Thymus (tissue), 11 donors: ENCODE data around the gene TNRC6A. TPM values are rescaled to one million over a fixed set of nuclear protein-coding genes. Genes with fewer than 3 reads are reported as not detected.
"Not testable (repeated sequence)": the region's sequence is repeated elsewhere in the genome, so short reads cannot be mapped to it uniquely, and the experiment has no call there.

Experiments
- DNase-seq, 9 donors: peaks; one replicate each; pipeline ENCODE4 v3.0.0-alpha.2; 2013; ENCODE audit warnings: low spot score in 9 of 9, low read depth in 6 of 9, missing footprints in 1 of 9
- H3K27ac ChIP-seq, 2 donors: one replicate each; pipeline ENCODE4 v1.5.1; 2013; ENCODE audit warnings: control low read depth in 1 of 2, low read depth in 1 of 2, low read length in 1 of 2, mild to moderate bottlenecking in 1 of 2, moderate library complexity in 1 of 2
- H3K27me3 ChIP-seq, 2 donors: one replicate each; pipeline ENCODE4 v1.5.1; 2013; ENCODE audit warnings: low read length in 1 of 2; ENCODE audit not compliant: control insufficient read depth in 2 of 2, insufficient read depth in 1 of 2
- H3K36me3 ChIP-seq, 2 donors: one replicate each; pipeline ENCODE4 v1.5.1; 2013; ENCODE audit warnings: low read length in 1 of 2, mild to moderate bottlenecking in 1 of 2, moderate library complexity in 1 of 2; ENCODE audit not compliant: control insufficient read depth in 2 of 2, insufficient read depth in 2 of 2
- H3K4me1 ChIP-seq, 2 donors: one replicate each; pipeline ENCODE4 v1.5.1; 2013; ENCODE audit warnings: low read length in 2 of 2; ENCODE audit not compliant: control insufficient read depth in 2 of 2, insufficient read depth in 2 of 2
- H3K4me3 ChIP-seq, 2 donors: one replicate each; pipeline ENCODE4 v1.5.1; 2013; ENCODE audit warnings: low read length in 2 of 2, control low read depth in 1 of 2, mild to moderate bottlenecking in 1 of 2
- H3K9me3 ChIP-seq, 2 donors: one replicate each; pipeline ENCODE4 v1.5.1; 2013; ENCODE audit warnings: low read length in 1 of 2, mild to moderate bottlenecking in 1 of 2; ENCODE audit not compliant: control insufficient read depth in 2 of 2, insufficient read depth in 1 of 2
- WGBS: extraction: QIAGEN DNeasy Blood & Tissue Kit; methylation state at CpG from one replicate; pipeline ENCODE4 v1.1.7; 2013; 5-methylcytosine and 5-hydroxymethylcytosine counted together
- polyA plus RNA-seq: library from polyadenylated mRNA; stranded (reverse); fragments of 200-250 nt; gene quantifications from one replicate; pipeline ENCODE4 v1.2.3, GENCODE V29; 2013
- total RNA-seq: library from RNA; stranded (reverse); fragments of 120-200 nt; gene quantifications from one replicate; pipeline ENCODE4 v1.2.4, GENCODE V29; 2013
- donor health status: healthy.

The TNRC6A gene
- total and polyA plus RNA-seq, 2 donors: 15.4 to 16.3 TPM

DNA sequence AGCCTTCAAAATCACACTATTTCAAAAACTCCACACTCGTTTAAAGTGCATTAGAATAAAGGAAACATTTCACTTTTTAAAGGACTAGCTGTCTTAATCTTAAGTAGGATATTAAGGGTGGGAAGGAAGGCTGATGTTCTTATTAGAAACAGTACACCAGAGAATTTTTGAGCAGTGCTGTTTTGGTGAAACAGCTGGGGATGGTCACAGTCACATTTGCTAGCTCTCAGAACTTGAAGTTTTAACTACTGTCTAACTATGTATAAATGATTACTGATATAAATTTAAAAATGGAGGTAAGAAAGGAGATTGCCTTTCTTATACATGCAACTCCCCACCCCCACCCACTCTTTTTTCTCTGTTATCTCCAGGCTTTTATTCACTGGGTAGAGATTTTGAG, 77.8 kb downstream of the TNRC6A start:
- H3K36me3 ChIP-seq: peaks cover 70 to 72% of the 10 kb centered on the region in 2 donors
- H3K27me3 ChIP-seq: no peaks in the 10 kb centered on the region
- H3K4me3 ChIP-seq: no peak overlapping the region
- no peaks in the 10 kb centered on the region for H3K4me1 ChIP-seq
- no peak overlapping the region for H3K27ac ChIP-seq
- no peaks in the 10 kb centered on the region for H3K9me3 ChIP-seq
- DNase-seq: no peak
- 89% methylated on average over 1 of the region's 1 CpG for WGBS

DNA sequence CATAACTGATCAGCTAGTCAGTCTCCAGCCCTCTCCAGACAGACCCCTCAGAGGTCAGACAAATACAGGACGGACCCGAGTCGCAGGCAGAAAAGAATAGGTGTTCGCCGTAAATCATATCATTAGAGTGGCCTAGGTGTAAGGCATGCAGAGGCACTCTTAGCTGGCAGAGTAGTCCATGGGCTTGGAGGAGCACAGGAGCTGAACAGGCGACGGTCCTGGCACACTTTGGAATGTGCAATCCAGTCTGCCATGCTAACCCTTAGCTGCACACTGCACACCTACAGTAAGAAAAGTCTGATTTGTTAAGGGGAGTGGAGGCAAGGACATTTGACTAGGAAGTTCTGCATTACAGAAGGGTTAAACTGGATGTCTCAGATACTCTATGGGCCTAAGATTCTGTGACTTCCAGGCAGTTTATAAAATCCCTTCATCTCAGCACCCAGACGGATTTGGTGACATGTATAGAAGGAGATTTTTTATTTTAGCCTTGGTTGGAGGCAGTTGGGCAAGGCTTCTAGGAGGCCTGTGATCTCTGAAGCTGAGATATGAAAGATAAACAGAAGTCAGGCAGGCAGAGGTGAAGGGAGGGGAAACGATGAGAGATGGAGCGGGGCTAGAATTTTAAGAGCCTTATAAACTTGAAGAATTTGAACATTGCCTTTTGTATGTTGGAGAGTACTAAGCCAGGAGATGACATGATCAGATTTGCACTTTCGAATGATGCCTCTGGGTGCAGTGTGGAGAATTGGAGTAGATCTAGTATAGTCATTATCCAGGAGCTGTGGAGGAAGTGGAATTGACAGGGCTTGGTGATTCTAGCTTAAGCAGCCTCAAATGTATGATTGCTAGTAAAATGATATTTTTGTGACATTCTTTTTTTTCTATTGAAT, 81.7 kb downstream of the TNRC6A start:
- no peak overlapping the region for H3K4me3 ChIP-seq
- H3K27me3 ChIP-seq: no peaks in the 10 kb centered on the region
- WGBS: 97% methylated on average over 11 of the region's 11 CpGs
- no peak for DNase-seq
- H3K27ac ChIP-seq: no peak overlapping the region
- no peaks in the 10 kb centered on the region for H3K4me1 ChIP-seq
- peaks cover 66 to 69% of the 10 kb centered on the region in 2 donors for H3K36me3 ChIP-seq
- H3K9me3 ChIP-seq: no peaks in the 10 kb centered on the region

DNA sequence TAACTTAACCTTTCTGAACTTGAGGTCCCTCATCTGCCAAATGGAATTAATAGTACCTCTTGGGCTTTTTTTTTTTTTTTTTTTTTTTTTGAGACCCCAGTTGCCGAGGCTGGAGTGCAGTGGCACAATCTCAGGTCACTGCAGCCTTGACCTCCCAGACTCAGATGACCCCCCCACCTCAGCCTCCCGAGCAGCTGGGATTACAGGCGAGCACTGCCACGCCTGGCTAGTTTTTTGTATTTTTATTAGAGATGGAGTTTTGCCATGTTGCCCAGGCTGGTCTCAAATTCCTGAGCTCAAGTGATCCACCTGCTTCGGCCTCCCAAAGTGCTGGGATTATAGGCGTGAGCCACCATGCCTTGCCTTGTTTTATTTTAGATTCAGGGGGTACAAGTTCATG, 83.4 kb downstream of the TNRC6A start:
- peaks cover 62 to 68% of the 10 kb centered on the region in 2 donors for H3K36me3 ChIP-seq
- not testable (repeated sequence) for DNase-seq, H3K4me3 ChIP-seq, H3K4me1 ChIP-seq, H3K27ac ChIP-seq, H3K27me3 ChIP-seq, H3K9me3 ChIP-seq
- WGBS: 96% methylated on average over 6 of the region's 6 CpGs

DNA sequence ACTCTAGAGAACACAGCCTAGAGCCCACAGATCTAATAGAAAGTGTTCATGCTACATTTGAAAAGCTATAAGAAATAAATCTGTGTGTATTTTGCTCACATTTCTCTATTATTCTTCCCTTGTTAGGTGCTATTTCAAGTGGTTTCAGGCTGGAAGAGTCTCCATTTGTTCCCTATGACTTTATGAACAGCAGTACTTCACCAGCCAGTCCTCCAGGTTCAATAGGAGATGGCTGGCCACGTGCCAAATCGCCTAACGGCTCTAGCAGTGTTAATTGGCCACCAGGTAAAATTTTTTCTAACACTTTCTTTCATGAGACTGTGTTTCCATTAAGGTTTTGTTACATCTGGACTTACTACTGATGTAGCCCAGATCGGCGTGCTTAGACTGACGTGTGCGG, 85.6 kb downstream of the TNRC6A start:
- Histone ChIP-seq H3K9me3 (no peaks in the 10 kb centered on the region), H3K27me3 (no peaks in the 10 kb centered on the region), H3K36me3 (peaks cover 72 to 78% of the 10 kb centered on the region in 2 donors), H3K27ac (no peak overlapping the region), H3K4me1 (no peaks in the 10 kb centered on the region), H3K4me3 (no peak overlapping the region)
- 98% methylated on average over 7 of the region's 7 CpGs for WGBS
- no peak for DNase-seq

DNA sequence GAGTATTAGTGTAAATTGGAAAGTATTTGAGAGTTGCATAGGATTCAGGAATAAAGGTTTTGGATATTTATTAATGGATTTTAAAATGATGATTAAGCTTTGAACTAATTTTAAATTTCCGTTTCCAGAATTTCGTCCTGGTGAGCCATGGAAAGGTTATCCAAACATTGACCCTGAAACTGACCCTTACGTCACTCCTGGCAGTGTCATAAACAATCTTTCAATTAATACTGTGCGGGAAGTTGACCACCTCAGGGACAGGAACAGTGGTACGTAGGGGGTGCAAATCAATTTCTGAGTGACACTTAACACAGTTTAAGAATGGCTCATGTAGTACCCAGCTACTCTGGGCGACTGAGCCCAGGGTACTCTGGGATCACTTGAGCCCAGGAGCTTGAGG, 87.2 kb downstream of the TNRC6A start:
- 89% methylated on average over 6 of the region's 6 CpGs for WGBS
- Histone ChIP-seq H3K36me3 (peaks cover 72 to 78% of the 10 kb centered on the region in 2 donors), H3K27me3 (no peaks in the 10 kb centered on the region), H3K27ac (no peak overlapping the region), H3K9me3 (no peaks in the 10 kb centered on the region), H3K4me3 (no peak overlapping the region), H3K4me1 (no peaks in the 10 kb centered on the region)
- no peak for DNase-seq

DNA sequence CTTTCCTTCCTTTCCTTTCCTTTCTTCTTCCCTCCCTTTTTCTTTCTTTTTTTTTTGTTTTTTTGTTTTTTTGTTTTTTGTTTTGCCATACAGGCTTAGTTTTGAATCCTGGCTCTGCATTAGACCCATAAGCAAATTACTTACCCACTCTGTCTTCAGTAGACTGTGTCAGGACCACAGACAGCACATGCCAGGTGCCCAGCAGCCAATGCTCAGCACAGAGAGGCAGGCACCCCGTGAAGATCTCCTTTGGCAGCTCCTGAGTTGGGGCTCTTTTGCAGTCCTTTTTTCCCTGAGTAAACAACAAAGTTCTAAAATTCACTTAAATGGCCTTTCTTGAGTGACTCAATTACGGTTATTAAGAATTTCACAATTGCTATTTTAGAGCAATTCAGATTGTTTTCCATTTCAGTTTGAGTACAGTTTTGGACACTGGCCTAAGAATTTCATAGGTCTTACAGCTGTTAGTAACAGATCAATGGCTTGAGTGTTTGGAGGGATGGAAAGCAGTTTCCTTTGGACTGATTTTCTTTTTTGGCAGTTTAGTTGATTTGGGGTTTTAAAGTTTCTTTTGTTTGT, 90.1 kb downstream of the TNRC6A start:
- Histone ChIP-seq H3K36me3 (peaks cover 80 to 83% of the 10 kb centered on the region in 2 donors), H3K27me3 (no peaks in the 10 kb centered on the region), H3K9me3 (no peaks in the 10 kb centered on the region), H3K27ac (no peak overlapping the region), H3K4me3 (no peak overlapping the region), H3K4me1 (no peaks in the 10 kb centered on the region)
- 94% methylated on average over 2 of the region's 2 CpGs for WGBS
- no peak for DNase-seq

DNA sequence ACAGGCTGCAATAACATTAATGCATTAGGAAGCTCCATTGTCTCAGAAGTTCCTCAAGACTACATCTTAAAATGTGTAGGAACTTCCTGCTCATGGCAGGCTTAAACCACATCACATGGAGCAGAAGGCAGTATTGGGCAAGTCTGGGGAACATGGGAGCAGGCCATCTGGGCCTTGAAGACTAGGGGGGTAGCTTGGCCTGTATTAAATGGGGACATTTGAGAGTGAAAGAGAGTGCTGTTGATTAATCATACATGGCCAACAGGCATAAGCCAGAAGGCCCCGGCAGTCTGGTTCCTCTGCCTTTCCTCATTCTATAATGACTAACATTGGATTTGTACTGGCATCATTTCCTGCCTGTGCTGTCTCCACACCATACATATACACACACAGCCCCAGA, 91.1 kb downstream of the TNRC6A start:
- Histone ChIP-seq H3K9me3 (no peaks in the 10 kb centered on the region), H3K27me3 (no peaks in the 10 kb centered on the region), H3K4me3 (no peak overlapping the region), H3K36me3 (peaks cover 75 to 77% of the 10 kb centered on the region in 2 donors), H3K27ac (no peak overlapping the region), H3K4me1 (no peaks in the 10 kb centered on the region)
- 95% methylated on average over 1 of the region's 1 CpG for WGBS
- DNase-seq: no peak

DNA sequence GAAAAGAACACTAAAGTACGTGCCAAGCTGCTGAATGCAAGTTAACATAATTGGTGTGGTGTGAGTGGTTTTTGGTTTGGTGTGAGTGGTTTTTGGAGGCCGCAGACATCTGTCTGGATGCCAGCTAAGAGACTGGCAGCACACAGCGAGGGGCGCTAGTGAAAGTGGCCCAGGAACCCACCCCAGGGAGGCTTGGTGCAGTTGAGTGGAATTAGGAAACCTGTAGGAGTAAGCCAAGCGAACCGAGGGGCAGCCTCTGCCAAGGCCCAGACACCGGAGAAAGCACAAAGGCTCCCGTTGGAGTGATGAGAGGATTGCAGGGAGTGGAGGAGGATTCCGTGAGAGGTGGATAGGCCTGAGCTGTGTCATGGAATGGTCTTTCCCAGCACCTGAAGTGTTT, 91.7 kb downstream of the TNRC6A start:
- Histone ChIP-seq H3K4me3 (no peak overlapping the region), H3K4me1 (no peaks in the 10 kb centered on the region), H3K27me3 (no peaks in the 10 kb centered on the region), H3K36me3 (peaks cover 75 to 79% of the 10 kb centered on the region in 2 donors), H3K27ac (no peak overlapping the region), H3K9me3 (no peaks in the 10 kb centered on the region)
- no peak for DNase-seq
- WGBS: 85% methylated on average over 9 of the region's 9 CpGs

DNA sequence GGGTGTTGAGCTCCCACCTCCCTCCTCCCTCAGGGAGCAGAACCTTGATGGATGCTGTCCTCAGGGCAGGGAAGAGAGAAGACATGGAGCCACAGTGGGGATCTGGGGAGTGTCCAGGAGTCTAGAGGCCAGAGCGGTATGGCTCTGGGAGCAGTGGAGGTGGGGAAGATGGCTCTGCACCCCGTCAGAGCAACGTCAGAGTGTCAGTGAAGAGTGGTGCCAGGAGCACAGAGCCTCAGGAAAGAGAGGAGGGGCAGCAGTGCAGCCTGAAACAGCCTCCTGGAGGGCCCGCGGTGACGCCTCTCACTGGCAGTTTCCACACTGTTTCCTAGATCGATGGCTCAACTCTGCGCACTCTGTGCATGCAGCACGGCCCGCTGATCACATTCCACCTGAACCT, 93.1 kb downstream of the TNRC6A start:
- H3K27me3 ChIP-seq: no peaks in the 10 kb centered on the region
- WGBS: 99% methylated on average over 10 of the region's 10 CpGs
- no peak for DNase-seq
- peaks cover 74 to 76% of the 10 kb centered on the region in 2 donors for H3K36me3 ChIP-seq
- H3K4me3 ChIP-seq: no peak overlapping the region
- H3K4me1 ChIP-seq: no peaks in the 10 kb centered on the region
- H3K27ac ChIP-seq: no peak overlapping the region
- no peaks in the 10 kb centered on the region for H3K9me3 ChIP-seq
